Neural cell (in vitro differentiated cells): Measurements from ENCODE around the gene AZU1. TPM values are rescaled to one million over a fixed set of nuclear protein-coding genes. Genes with fewer than 3 reads are reported as not detected.

Experiments used
- H2AFZ ChIP-seq: fragments of 200-600, 300-800 bp; sonication (generic), shearing (Covaris generic); 2 replicates; pipeline ENCODE4 v1.6.0; 2014; ENCODE audit warnings: low read depth, mild to moderate bottlenecking, antibody characterized with exemption, low read length, moderate library complexity
- H3F3A ChIP-seq: fragments of 200-600 bp; shearing (Covaris generic); 2 replicates; pipeline ENCODE4 v1.6.1; 2016; ENCODE audit warnings: mild to moderate bottlenecking, moderate library complexity, mixed read lengths, antibody characterized with exemption, low read length; ENCODE audit not compliant: insufficient read depth, poor library complexity, severe bottlenecking
- H3K27ac ChIP-seq: fragments of 200-600, 300-800 bp; sonication (generic), shearing (Covaris generic); 2 replicates; pipeline ENCODE4 v1.5.1; 2014; ENCODE audit warnings: mild to moderate bottlenecking, low read length, moderate library complexity
- H3K27me3 ChIP-seq: fragments of 300-800, 200-600 bp; sonication (generic), shearing (Covaris generic); 2 replicates; pipeline ENCODE4 v1.6.0; 2014; ENCODE audit warnings: mild to moderate bottlenecking, low read depth, low read length, moderate library complexity; ENCODE audit not compliant: insufficient read depth
- H3K36me3 ChIP-seq: fragments of 300-800, 200-600 bp; sonication (generic), shearing (Covaris generic); 2 replicates; pipeline ENCODE4 v1.5.1; 2014; ENCODE audit warnings: mild to moderate bottlenecking, antibody characterized with exemption, low read length, moderate library complexity; ENCODE audit not compliant: insufficient read depth
- H3K4me2 ChIP-seq: fragments of 300-800, 200-600 bp; sonication (generic), shearing (Covaris generic); 2 replicates; pipeline ENCODE4 v1.6.0; 2014; ENCODE audit warnings: mild to moderate bottlenecking, low read length
- H3K4me3 ChIP-seq: fragments of 300-800, 200-600 bp; sonication (generic), shearing (Covaris generic); 2 replicates; pipeline ENCODE4 v1.5.1; 2014; ENCODE audit warnings: mild to moderate bottlenecking, low read length, moderate library complexity
- H3K79me2 ChIP-seq: fragments of 200-600 bp; shearing (Covaris generic); replicated peaks from 2 replicates; pipeline ENCODE4 v1.6.0; 2014; ENCODE audit warnings: mild to moderate bottlenecking, low read length, moderate library complexity; ENCODE audit not compliant: insufficient read depth
- H3K9ac ChIP-seq: fragments of 300-800, 200-600 bp; sonication (generic), shearing (Covaris generic); 2 replicates; pipeline ENCODE4 v1.6.1; 2016; ENCODE audit warnings: mild to moderate bottlenecking, low read length, mixed read lengths
- H3K9me2 ChIP-seq: fragments of 200-600 bp; shearing (Covaris generic); 2 replicates; pipeline ENCODE4 v1.6.1; 2016; ENCODE audit warnings: mild to moderate bottlenecking, low read length, mixed read lengths; ENCODE audit not compliant: insufficient read depth
- H3K9me3 ChIP-seq: fragments of 200-600, 300-800 bp; sonication (generic), shearing (Covaris generic); 2 replicates; pipeline ENCODE4 v1.6.1; 2016; ENCODE audit warnings: mild to moderate bottlenecking, mixed run types, low read length, moderate library complexity, mixed read lengths
- H4K20me1 ChIP-seq: fragments of 200-600 bp; shearing (Covaris generic); 2 replicates; pipeline ENCODE4 v1.6.1; 2016; ENCODE audit warnings: mild to moderate bottlenecking, mixed run types; ENCODE audit not compliant: insufficient read depth
- CTCF ChIP-seq: fragments of 450-650 bp; IDR thresholded peaks from 2 replicates; pipeline ENCODE4 v1.5.1; 2014; ENCODE audit warnings: antibody characterized with exemption, mild to moderate bottlenecking, moderate library complexity; ENCODE audit not compliant: poor library complexity, severe bottlenecking
- EP300 ChIP-seq: fragments of 450-650 bp; conservative IDR thresholded peaks from 2 replicates; pipeline ENCODE4 v1.6.1; 2014; ENCODE audit warnings: antibody characterized with exemption, mild to moderate bottlenecking, moderate library complexity; ENCODE audit not compliant: poor library complexity, severe bottlenecking
- EZH2 ChIP-seq: fragments of 200-600, 300-800 bp; shearing (Covaris generic), sonication (generic); IDR thresholded peaks from 2 replicates; pipeline ENCODE4 v1.6.1; 2014; ENCODE audit warnings: antibody characterized with exemption, low read length, borderline replicate concordance, mild to moderate bottlenecking; ENCODE audit not compliant: insufficient read depth, poor library complexity, severe bottlenecking
- MXI1 ChIP-seq: fragments of 450-650 bp; conservative IDR thresholded peaks from 2 replicates; pipeline ENCODE4 v1.6.1; 2014; ENCODE audit warnings: antibody characterized with exemption, mild to moderate bottlenecking; ENCODE audit not compliant: poor library complexity, severe bottlenecking
- POLR2AphosphoS5 ChIP-seq: IDR thresholded peaks from 2 replicates; pipeline ENCODE4 v1.6.1; 2012
- RAD21 ChIP-seq: fragments of 450-650 bp; conservative IDR thresholded peaks from 2 replicates; pipeline ENCODE4 v1.6.1; 2014; ENCODE audit warnings: antibody characterized with exemption, mild to moderate bottlenecking, moderate library complexity
- REST ChIP-seq: IDR thresholded peaks from 2 replicates; pipeline ENCODE4 v1.6.1; 2012; ENCODE audit warnings: borderline replicate concordance
- SMC3 ChIP-seq: fragments of 450-650 bp; conservative IDR thresholded peaks from 2 replicates; pipeline ENCODE4 v1.6.1; 2014; ENCODE audit warnings: antibody characterized with exemption, mild to moderate bottlenecking, moderate library complexity; ENCODE audit not compliant: poor library complexity
- TAF1 ChIP-seq: IDR thresholded peaks from 2 replicates; pipeline ENCODE4 v1.6.1; 2012; ENCODE audit warnings: low read depth
- polyA minus RNA-seq: library from RNA; depleted of rRNA, polyadenylated mRNA; stranded (reverse); fragments of >200 nt; gene quantifications from 2 replicates; pipeline ENCODE4 v1.2.3, GENCODE V29; 2014
- polyA plus RNA-seq: library from polyadenylated mRNA; depleted of rRNA; stranded (reverse); fragments of >200 nt; gene quantifications from 2 replicates; pipeline ENCODE4 v1.2.3, GENCODE V29; 2014

Gene AZU1
- polyA plus RNA-seq (1.0 and 1.1 TPM in 2 replicates), polyA minus RNA-seq (not detected in 2 replicates)

- Histone ChIP-seq H3K27ac (no peak within 1 kb of the TSS), H3K9me3 (no peaks in the 10 kb centered on the region), H3K79me2 (peaks cover 1% of the 10 kb centered on the region), H3F3A (no peaks in the 10 kb centered on the region), H3K9ac (no peak within 1 kb of the TSS), H3K27me3 (no peaks in the 10 kb centered on the region), H3K4me3 (no peak within 1 kb of the TSS), H3K36me3 (no peaks in the 10 kb centered on the region), H4K20me1 (no peaks in the 10 kb centered on the region), H3K4me2 (no peak within 1 kb of the TSS), H2AFZ (no peak within 1 kb of the TSS), H3K9me2 (no peaks in the 10 kb centered on the region)
- TF ChIP-seq EP300 (no peak), TAF1 (no peak), MXI1 (no peak), REST (no peak), POLR2AphosphoS5 (no peak), RAD21 (no peak), EZH2 (no peak), CTCF (no peak), SMC3 (no peak)
Measured at GRCh38 chr19:827710-828321, at the start of gene AZU1. Gene AZU1 (plus strand): TSS chr19:827837. CDS start chr19:827847, 10 bp downstream.

DNA sequence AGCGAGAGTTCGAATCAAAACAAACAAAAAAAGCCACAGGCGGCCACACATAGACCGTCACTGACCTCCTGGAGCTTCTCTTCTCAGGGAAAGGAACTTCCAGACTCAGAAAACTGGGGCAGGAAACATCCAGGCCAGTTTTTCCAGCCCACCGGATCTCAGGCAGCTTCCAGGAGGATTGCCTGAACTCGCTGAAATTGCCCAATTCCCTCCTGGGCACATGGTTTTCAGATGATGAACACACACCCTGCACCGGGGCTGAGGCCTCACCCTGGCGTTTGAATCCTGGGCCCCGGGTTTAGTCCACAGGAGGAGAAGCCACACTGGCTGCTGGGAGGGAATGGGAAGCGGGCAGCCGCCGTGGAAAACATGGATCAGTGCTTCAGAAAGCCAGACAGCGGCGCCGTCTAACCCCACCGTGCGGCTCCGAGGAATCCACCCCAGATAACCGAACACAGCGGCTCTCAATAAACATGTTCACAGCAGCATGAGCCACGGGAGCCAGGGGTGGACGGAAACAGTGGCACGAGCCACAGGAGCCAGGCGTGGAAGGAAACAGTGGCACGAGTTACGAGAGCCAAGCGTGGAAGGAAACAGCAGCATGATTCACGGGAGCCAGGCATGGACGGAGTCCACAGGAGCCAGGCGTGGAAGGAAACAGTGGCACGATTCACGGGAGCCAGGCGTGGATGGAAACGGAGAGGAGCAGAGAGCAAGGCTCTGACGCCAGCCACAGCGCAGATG lies 48.6 kb upstream of the AZU1 start:
- Histone ChIP-seq H3K36me3 (no peaks in the 10 kb centered on the region), H3K9ac (no peak overlapping the region), H3K9me3 (no peaks in the 10 kb centered on the region), H4K20me1 (no peaks in the 10 kb centered on the region), H3K27ac (no peak overlapping the region), H3K4me2 (no peak overlapping the region), H3K27me3 (no peaks in the 10 kb centered on the region), H3F3A (no peaks in the 10 kb centered on the region), H2AFZ (no peak overlapping the region), H3K4me3 (no peak overlapping the region), H3K79me2 (no peaks in the 10 kb centered on the region), H3K9me2 (no peaks in the 10 kb centered on the region)
- TF ChIP-seq EP300 (no peak), CTCF (no peak), REST (no peak), POLR2AphosphoS5 (no peak), TAF1 (no peak), RAD21 (no peak), MXI1 (no peak), EZH2 (no peak), SMC3 (no peak)
